GM18502 (cell line): ENCODE measurements around the gene C16orf95.
A peak's percentile ranks its signal among the peaks of the same experiment; 100 is the strongest.
"Not testable (repeated sequence)": the region's sequence is repeated elsewhere in the genome, so short reads cannot be mapped to it uniquely, and the experiment has no call there.

Experiments used
- ATAC-seq: cut with Tn5 transposase; IDR thresholded peaks from one replicate; pipeline ENCODE4 v1.9.1; 2021; ENCODE audit warnings: mild to moderate bottlenecking; ENCODE audit not compliant: unreplicated experiment, poor library complexity

Gene C16orf95, protein sequence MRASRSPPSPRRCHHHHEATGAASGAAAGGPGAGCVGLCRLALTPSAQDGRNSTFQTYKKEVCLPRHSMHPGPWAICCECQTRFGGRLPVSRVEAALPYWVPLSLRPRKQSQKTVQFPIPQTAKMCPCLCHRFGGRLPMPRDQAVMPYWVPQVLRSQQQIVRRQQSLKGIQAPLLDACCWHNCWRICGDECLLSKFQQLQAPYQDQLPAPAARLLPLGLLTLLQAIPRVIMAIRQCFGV

DNA sequence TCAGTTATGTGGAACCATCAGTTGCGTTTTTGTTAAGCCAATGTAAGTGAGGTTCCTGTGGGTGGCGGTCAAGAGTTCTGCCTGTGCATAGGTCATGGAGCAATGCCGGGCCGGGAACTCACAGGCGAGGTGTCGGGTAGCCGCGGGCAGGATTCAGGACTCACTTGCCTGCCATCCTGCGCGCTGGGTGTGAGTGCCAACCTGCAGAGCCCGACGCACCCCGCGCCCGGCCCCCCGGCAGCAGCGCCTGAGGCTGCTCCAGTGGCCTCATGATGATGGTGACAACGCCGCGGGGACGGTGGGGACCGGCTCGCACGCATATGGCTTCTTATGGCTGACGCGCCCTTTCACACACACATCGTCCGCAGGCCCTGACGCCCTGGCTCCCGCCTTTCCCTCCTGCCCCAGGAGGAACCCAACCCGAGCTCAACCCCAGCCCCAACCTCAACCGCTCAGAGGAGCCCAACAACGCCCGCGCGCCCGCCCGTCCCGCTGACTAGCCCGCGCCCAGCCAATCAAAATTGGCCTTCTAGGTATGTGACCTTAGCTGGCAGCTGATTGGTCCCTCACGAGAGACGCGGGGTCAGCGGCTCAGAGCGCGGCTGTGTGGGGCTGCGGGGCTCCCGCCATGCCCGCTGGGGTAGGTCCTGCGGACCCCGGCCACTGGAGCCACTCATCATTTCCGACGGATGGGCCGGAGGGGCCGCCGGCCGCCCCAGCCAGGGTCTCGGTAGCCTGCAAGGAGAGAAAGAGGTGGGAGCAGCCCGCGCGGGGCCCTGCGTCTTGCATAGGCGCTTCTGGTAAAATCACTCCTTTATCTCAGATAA is at the start of gene C16orf95:
TSS of gene C16orf95 (minus strand) at position 470 of the 827 bp plus-strand sequence. CDS start at position 320, 150 bp downstream.
- ATAC-seq = peak; percentile 92

DNA sequence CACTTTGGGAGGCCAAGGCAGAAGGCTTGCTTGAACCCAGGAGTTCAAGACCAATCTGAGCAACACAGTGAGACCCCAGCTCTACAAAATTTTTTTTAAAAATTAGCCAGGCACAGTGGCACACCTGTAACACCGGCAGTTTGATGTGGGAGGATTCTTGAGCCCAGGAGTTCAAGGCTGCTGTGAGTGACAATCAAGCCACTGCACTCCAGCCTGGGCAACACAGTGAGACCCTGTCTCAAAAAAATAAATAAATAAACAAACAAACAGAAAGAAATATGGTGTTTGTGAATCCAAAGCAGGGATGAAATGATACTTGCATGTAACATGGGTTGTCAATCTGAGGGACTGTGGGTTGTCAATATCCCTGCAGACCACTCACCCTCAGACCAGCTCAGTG is 49.7 kb upstream of the C16orf95 start:
- ATAC-seq = no peak

DNA sequence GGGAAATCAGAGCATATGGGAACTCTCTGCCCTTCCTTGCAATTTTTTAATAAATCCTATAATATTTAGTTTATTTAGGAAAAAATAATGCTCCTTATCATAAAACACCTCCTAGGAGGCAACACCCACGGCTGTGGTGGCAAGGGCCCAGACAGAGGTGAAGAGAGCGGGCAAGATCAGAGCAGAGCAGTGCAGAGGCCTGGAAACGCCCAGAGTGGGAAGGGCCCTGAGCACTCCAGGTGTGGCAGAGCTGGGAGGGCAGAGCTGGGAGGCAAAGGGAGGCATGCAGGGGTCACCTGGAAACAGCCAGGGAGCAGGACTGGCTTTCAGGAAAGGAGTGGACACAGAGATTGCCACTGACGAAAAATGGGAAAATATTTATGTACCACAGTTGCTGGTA is 49.1 kb upstream of the C16orf95 start:
- ATAC-seq = no peak

DNA sequence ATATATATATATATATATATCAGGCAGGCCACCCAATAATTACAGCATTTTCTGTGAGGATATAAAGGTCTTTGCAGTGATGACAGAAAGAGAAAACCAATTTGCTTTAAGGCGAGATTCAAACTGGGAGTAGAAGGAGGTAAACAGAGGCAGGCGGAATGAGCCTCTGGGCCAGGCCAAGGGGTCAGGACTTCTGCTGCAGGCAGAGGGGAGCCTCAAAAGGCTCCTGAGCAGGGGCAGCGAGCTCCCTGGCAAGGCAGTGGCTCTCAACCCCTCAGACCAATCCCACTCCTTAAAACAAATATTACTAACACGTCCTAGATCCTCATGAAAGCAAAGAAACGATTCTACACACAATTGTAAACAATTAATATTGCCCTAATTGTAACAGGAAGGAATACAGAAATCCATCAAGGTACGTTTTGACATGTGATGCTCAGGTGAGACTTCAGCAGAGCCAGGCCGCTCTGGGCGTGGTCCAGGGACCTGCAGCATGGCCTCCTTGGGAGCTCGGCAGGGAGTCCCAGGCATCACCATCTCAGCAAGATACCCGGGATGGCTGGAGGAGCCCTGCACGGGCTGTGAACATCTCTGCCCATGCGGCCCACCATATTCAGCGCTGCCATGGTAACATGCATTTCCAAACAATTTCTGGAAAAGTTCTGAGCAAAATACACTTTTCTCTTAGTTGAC is 48.0 kb upstream of the C16orf95 start:
- no peak for ATAC-seq

DNA sequence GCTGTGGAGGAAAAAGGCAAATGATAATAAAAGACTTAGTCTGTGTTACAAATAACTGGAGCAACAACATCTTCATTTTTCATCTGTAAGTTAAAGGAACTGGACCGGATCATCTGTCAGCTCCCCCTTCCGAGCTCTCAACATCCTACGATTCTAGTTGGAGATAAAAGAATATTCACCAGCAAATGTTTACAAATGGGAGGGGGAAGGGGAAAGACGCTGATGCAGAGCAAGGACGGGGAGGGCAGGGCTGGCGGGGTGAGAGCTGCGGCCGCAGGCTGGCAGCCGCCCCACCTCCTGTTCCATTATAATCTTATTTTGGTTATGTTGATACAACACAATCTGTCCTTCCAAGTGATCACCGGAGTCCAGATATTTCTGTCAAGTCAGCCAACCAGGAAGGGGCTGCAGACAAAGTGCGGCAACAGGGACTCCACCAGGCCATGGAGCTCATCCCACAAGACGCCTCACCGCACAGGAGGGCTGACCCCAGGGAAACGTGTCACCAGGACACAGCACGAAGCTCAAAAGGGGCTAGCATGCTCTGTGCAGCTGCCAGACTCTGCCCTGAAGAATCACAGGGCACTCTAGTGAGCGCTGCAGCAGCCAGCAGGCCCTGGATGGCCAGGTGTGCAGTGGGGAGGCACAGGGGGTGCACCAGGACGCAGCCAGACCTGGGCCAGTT is 46.7 kb upstream of the C16orf95 start:
- ATAC-seq = no peak

DNA sequence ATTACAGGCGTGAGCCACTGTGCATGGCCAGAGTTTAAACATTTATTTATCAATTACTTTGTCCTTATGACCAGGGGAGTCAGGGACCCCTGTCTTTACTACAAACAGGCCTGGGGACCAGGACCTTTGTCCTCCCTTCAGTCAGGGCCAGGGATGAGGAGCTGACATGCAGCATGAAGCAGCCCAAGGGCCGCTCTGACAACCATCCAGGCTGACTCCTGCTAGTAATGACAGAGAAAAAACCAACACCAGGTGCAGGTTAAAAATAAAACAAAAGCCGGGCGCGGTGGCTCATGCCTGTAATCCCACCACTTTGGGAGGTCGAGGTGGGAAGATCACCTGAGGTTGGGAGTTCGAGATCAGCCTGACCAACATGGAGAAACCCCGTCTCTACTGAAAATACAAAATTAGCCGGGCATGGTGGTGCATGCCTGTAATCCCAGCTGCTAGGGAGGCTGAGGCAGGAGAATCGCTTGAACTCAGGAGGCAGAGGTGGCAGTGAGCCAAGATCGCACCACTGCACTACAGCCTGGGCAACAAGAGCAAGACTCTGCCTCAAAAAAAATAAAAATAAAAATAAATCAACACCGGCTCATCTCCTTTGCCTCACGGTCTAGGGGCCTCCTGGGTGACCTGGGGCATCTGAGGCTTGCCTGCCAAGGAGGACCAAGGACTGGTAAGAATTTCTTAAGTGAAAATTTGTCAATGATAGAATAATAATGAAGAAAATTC is 45.8 kb upstream of the C16orf95 start:
- not testable (repeated sequence) for ATAC-seq

DNA sequence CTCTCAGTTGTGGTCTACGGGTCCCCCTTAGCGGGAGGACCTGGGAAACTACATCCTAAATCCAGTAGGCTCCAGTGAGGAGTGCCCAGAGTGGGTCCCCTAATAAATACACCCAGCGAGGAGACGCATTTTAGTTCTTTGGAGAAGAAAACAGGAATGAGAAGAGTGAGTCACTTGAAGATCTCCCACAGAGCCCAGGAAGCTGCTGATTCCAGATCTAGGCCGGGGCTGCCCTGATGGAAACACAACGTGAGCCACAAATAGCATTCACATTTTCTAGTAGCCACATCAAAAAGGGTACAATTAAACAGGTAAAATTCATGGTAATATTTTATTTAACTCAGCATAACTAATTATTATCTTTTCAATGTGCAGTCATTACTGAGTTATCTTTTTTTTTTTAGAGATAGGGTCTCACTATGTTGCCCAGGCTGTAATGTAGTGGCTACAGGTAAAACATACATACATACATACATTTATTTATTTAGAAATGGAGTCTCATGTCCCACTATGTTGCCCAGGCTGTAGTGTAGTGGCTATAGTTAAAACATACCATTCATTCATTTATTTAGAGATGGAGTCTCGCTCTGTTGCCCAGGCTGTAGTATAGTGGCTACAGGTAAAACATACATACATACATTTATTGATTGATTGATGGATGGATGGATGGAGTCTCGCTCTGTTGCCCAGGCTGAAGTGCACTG is 44.9 kb upstream of the C16orf95 start:
- no peak for ATAC-seq

DNA sequence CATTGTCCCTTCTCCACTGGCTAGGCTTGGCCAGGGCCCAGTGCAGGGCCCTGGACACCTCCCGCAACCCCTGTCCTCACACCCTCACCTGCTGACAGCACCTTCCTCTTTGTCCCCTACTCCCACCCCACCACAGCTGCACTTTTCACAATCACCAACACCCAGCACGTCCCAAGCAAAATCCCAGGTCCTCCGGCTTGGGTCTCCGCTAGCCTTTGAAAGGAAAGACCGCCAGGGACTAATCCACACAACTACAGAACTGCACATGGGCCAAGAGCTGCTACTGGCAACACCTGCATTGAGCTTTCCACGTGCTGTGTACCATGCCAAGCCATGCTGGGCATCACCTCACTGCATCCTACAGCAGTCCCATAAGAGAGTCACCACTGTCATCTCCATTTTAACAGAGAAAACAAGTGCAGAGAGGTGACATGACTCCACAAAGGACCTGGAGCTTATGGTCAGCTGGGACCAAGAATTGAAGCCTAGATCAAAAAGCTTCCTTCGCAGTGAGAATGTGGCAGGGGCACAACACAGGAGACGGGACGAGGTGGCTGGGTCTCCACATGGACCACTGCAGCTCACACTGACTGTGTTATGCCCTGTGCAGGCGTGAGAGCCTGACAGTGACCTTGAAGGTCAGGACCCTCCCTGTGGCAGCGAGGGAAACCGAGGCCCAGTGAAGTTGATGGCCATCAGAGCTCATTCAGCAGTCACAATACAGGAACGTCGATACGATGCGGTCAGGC is 43.8 kb upstream of the C16orf95 start:
- no peak for ATAC-seq

DNA sequence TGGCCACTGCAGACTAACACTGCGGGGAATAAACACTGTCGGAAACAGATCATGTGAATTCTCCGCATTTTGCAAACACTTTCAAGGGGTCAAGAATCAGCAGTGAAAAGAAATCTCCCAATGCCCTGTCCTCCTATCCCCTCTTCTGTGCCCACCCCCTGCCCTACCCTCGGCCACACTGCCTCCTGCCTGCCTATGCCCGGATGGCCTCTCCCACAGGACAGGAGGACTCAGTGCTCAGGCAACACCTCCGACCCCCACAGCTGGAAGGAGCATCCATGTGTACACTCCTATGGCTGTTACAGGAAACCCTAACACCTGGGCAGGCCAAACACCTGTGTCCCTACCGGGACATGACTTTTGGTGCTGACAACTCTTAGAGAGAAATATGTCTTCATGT is 41.9 kb upstream of the C16orf95 start:
- ATAC-seq = no peak

DNA sequence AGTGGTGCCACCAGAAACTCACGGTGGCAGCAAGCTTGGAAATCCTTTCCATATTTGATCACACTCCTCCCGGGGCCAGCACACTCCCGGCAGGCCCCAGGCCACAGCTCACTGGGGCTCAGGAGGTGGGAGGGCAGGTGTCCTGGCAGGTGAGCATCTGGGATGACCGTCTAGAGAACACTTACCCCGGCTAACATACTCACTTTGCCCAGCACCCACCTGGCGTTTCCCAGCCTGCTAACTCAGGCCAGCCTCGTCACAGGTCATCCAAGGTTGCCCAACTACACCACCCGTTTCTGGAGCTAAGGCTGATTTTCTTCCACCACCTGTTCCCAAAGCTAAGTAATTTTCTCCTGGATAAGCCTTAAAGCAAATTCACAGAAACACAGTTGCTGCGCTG is 41.5 kb upstream of the C16orf95 start:
- ATAC-seq = no peak

DNA sequence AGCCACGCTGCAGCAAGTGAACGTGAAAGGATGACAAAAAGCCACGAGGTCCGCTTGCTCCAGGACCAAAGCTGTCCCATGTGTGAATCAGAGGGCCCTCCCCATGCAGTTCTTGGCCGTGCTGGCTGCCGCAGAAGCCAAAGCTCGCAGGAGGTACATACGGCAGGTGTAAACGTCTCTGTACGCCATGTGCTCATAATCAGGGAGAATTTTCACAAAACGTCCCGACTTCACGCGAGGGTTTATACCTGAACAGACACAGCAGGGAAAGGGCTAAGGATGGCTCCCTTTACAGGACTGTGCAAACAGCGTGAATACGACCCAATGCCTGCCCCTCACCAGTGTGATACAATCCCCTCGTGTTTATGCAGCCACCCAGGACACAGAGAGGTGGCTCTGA is 41.1 kb upstream of the C16orf95 start:
- ATAC-seq = no peak

DNA sequence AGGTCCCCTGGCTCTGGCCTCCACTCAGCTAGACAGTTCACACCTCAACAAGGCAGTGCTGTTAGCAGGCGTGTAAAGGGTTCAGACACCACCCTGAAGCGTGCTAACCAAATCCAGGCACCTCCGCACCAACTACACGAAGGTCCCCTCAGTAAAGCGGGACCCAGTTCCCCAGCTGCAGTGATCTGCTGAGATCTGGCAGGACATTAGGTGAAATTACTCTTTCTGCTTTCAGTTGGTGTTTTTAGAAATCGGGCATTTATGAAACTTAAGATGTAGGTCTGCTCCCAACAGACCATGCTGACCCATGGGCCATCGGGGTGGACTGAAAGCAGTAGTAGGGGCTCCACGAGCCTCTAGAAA is 39.3 kb upstream of the C16orf95 start:
- ATAC-seq = no peak

DNA sequence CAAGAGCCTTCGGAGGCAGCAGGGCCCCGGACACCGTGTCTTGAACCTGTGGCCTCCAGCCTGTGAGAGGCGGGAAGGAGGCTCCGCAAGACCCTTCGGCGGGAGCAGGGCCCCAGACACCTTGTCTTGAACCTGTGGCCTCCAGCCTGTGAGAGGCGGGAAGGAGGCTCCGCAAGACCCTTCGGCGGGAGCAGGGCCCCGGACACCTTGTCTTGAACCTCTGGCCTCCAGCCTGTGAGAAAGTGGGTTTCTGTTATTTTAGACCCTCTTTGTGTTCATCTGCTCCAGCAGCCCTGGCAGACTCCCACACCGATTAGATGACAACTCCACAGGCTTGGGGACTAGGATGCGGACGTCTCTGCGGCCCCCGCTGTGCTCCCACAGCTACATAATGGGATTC is 36.4 kb upstream of the C16orf95 start:
- no peak for ATAC-seq

DNA sequence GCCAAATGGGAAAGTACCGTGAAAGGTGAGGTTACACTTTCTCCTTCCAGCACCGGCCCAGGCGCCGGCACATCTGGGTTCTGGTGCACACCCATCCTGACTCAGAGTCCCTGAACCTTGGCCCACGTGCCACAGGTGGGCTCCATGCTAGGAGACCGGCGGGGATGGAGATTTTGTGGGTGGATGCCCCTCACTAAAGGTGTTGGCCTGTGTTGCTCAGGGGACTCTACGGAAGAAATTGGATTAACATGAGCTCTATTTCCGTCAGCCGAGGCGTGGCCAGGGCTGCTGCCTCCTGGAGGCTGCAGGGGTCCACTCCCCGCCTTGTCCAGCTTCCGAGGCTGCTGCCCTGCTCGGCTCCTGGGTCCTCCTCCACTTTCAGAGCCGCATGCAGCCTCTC is 35.6 kb upstream of the C16orf95 start:
- no peak for ATAC-seq

DNA sequence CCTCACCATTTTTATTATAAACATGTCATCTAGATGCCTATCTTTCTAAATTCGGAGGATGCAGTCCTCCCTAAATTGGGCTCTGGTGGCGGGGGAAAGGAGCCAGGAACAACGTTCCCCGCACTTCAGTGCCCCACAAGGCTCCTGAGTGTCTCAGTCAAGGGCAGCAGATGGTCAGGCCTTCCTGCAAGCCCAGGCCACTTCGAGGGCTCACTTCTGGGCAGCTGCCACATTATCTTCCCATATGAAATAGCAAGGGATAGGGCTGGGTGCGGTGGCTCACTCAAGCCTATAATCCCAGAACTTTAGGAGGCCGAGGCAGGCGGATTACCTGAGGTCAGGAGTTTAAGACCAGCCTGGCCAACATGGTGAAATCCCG is 34.1 kb upstream of the C16orf95 start:
- ATAC-seq = no peak

DNA sequence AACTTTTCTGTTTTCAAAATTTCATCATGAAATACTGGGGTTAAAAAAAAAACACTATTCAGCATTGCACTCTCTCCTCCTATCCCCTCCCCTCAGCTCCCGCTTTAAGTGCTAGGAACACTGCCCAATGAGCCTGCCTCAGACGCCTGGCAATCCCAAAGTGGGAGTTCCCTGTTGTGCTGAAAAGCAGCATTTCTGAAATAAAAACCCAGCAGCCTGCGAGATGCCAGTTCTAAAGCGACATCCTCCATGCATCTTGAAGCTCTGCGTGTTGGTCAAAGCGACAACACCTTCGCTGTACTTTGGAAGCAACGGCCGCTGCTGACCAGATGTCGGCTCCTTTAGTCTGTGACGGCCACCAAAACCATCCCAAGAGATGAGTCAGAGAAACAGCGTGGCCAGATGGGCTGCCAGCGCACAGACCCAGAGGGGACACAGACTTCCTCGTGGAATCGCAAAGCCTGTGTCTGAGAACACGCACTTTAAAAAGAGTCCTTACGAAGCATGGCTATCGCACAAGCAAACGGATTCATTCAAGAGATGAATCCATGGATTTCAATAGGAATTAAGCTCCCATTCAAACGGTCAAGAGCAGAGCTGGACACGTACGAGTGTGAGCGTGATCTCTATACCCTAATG is 33.6 kb upstream of the C16orf95 start:
- ATAC-seq = no peak

DNA sequence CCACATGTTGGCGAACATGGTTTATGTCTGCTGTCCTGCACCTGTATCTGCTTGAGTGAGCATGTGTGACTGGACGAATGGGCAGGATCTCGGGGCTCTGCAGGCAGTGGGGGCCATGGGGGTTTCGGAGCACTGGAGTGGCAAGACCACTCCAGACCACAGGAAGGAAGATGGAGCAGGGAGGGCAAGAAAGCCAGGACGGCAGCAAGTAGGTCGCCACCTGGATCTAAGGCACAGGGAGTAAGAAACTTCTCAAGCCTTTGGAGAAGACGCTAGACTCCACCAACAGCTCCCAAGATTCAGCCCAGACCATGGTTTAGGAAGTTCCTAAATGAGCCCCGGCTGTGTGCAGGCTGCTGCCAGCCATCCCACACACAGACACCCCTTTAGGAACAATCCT is 32.8 kb upstream of the C16orf95 start:
- ATAC-seq = no peak

DNA sequence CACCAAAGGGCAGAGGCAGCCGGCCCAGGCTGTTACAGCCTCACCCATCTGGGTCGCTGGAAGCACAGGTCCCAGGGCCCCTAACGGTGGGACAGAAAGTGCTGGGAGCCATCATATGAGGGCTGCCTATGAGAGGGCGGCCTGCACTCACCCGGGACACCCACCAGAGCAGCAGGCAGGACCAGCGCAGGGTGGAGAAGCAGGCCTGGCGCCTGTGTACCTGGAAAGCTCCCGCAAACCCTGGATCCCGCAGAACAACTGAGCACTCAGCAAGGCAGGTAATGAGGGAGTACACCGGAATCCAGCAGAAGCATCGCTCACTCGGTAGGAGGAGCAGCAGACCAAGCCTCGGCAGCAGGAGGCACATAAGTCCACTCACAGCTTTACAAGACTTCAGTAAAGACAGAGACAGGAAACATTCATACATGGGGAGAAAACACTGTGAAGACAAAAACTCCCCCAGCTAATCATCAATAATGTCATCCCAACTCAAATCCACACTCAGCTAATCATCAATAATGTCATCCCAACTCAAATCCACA is 31.5 kb upstream of the C16orf95 start:
- no peak for ATAC-seq
